Cardiac septum (tissue), 1 donor: Measurements from ENCODE around the gene TOR1AIP2. TPM values are rescaled to one million over a fixed set of nuclear protein-coding genes. Genes with fewer than 3 reads are reported as not detected.

Source experiments
- DNase-seq: peaks from one replicate; pipeline ENCODE4 v3.0.0-alpha.2; 2020; ENCODE audit warnings: low spot score
- intact Hi-C: fragments of 100-400 bp; cut with DNase I; formaldehyde crosslinking; loops from one replicate; pipeline ENCODE4 v1.14.0; 2022
- total RNA-seq: library from RNA; stranded (reverse); fragmentation: NEBNext Ultra II Directional; extraction: Animal tissue kit (Norgen Biotek cat#: 25700); gene quantifications from one replicate; pipeline ENCODE4 v1.2.1, GENCODE V29; 2021
- donor health status: DM: no; HTN: no; CAD: no.

TOR1AIP2 gene
- total RNA-seq, 1 donor from 2014 or later, result 45.5 TPM

DNA sequence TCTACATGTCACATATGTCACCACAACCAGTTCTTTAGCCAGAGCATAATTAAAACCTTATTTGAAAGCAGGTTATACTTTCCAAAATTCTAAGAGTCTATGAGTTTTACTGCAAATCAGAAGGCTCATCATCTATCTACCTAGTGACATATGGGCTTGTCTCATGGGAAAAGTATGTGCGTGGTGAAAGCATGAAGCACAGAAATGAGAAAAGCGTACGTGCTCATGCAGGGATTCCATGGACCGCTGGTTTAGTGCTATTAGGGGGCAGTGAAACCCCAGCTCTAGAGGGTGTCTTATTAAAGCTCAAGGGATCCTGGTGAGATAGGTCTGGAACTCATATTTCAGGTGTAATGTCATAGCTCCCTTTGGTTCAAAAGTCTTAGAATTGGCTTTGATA lies 84.3 kb downstream of the TOR1AIP2 start:
- intact Hi-C loops, result no loop called here
- DNase-seq, result no peak

Other genes starting within 250 kb of the TOR1AIP2 start
- gene FAM163A, start 134.5 kb downstream of the TOR1AIP2 start, total RNA-seq, result 0.16 TPM
- gene TOR1AIP1, start 4.5 kb upstream of the TOR1AIP2 start, total RNA-seq, result 34.4 TPM
- gene CEP350, start 77.0 kb upstream of the TOR1AIP2 start, total RNA-seq, result 36.6 TPM